Chondrocyte (in vitro differentiated cells): ENCODE data around the gene RASSF4. TPM values are rescaled to one million over a fixed set of nuclear protein-coding genes. Genes with fewer than 3 reads are reported as not detected.

Experiments
- DNase-seq: peaks from one replicate; pipeline ENCODE4 v3.0.0; 2021; ENCODE audit warnings: mixed read lengths, low spot score
- H3K27ac Mint-ChIP-seq: one replicate; pipeline ENCODE4 v1.8.0; 2021; ENCODE audit warnings: mild to moderate bottlenecking, moderate library complexity, mixed read lengths; ENCODE audit not compliant: unreplicated experiment
- H3K27me3 Mint-ChIP-seq: 2 replicates; pipeline ENCODE4 v1.8.0; 2021; ENCODE audit warnings: low read depth, mixed read lengths
- H3K36me3 Mint-ChIP-seq: 2 replicates; pipeline ENCODE4 v1.8.0; 2021; ENCODE audit warnings: low read depth, mixed read lengths
- H3K4me1 Mint-ChIP-seq: 2 replicates; pipeline ENCODE4 v1.8.0; 2021; ENCODE audit warnings: low read depth, mild to moderate bottlenecking, mixed read lengths
- H3K4me3 Mint-ChIP-seq: one replicate; pipeline ENCODE4 v1.8.0; 2021; ENCODE audit warnings: mild to moderate bottlenecking, moderate library complexity, mixed read lengths; ENCODE audit not compliant: unreplicated experiment
- H3K9me3 Mint-ChIP-seq: 2 replicates; pipeline ENCODE4 v1.8.0; 2021; ENCODE audit warnings: low read depth, mixed read lengths
- CTCF ChIP-seq: fragments of 200-600 bp; sonication (generic); IDR thresholded peaks from 2 replicates; pipeline ENCODE4 v1.5.0; 2021; ENCODE audit warnings: antibody characterized with exemption, mild to moderate bottlenecking, moderate library complexity
- total RNA-seq: library from RNA; stranded (reverse); gene quantifications from 3 replicates; pipeline ENCODE4 v1.2.1, GENCODE V29; 2021

The RASSF4 gene
- total RNA-seq, 1 donor from 2014 or later, result 37.8 TPM

GRCh38 chr10:44924261-44925040 lies 35.2 kb upstream of the RASSF4 start:
- TF ChIP-seq CTCF, result no peak
- Mint-ChIP-seq H3K27ac (no peak overlapping the region), H3K36me3 (peaks cover 2% of the 10 kb centered on the region), H3K27me3 (peaks cover 9% of the 10 kb centered on the region), H3K9me3 (peaks cover 3% of the 10 kb centered on the region), H3K4me1 (no peaks in the 10 kb centered on the region), H3K4me3 (no peak overlapping the region)
- no peak for DNase-seq

GRCh38 chr10:44925224-44925623 lies 34.4 kb upstream of the RASSF4 start:
- H3K9me3 Mint-ChIP-seq, result peaks cover 3% of the 10 kb centered on the region
- H3K4me3 Mint-ChIP-seq, result no peak overlapping the region
- H3K27me3 Mint-ChIP-seq, result peaks cover 9% of the 10 kb centered on the region
- peaks cover 2% of the 10 kb centered on the region for H3K36me3 Mint-ChIP-seq
- H3K4me1 Mint-ChIP-seq, result no peaks in the 10 kb centered on the region
- DNase-seq, result no peak
- TF ChIP-seq CTCF, result peak; percentile 68
- H3K27ac Mint-ChIP-seq, result no peak overlapping the region

- H3K36me3 Mint-ChIP-seq, result peaks cover 2% of the 10 kb centered on the region
- no peaks in the 10 kb centered on the region for H3K4me1 Mint-ChIP-seq
- H3K27ac Mint-ChIP-seq, result no peak overlapping the region
- no peak for TF ChIP-seq CTCF
- H3K27me3 Mint-ChIP-seq, result peaks cover 7% of the 10 kb centered on the region
- peaks cover 3% of the 10 kb centered on the region for H3K9me3 Mint-ChIP-seq
- no peak overlapping the region for H3K4me3 Mint-ChIP-seq
- DNase-seq, result no peak
Measured at GRCh38 chr10:44925811-44926750, 33.5 kb upstream of the RASSF4 start.

GRCh38 chr10:44926751-44927351 lies 32.8 kb upstream of the RASSF4 start:
- no peak for TF ChIP-seq CTCF
- no peak overlapping the region for H3K27ac Mint-ChIP-seq
- no peaks in the 10 kb centered on the region for H3K4me1 Mint-ChIP-seq
- peaks cover 3% of the 10 kb centered on the region for H3K36me3 Mint-ChIP-seq
- H3K27me3 Mint-ChIP-seq, result peaks cover 6% of the 10 kb centered on the region
- peaks cover 3% of the 10 kb centered on the region for H3K9me3 Mint-ChIP-seq
- no peak for DNase-seq
- no peak overlapping the region for H3K4me3 Mint-ChIP-seq

GRCh38 chr10:44927352-44927751 lies 32.2 kb upstream of the RASSF4 start:
- no peak for DNase-seq
- H3K27me3 Mint-ChIP-seq, result peaks cover 6% of the 10 kb centered on the region
- H3K4me3 Mint-ChIP-seq, result no peak overlapping the region
- peaks cover 3% of the 10 kb centered on the region for H3K36me3 Mint-ChIP-seq
- no peak overlapping the region for H3K27ac Mint-ChIP-seq
- no peak for TF ChIP-seq CTCF
- no peaks in the 10 kb centered on the region for H3K4me1 Mint-ChIP-seq
- H3K9me3 Mint-ChIP-seq, result peaks cover 3% of the 10 kb centered on the region
